Hematopoietic multipotent progenitor cell treated with erythropoietin and hydrocortisone succinate and interleukin-3 and kit ligand, for 17 days (in vitro differentiated cells): ENCODE data around the gene ZBTB7C.
"Not testable (repeated sequence)": the region's sequence is repeated elsewhere in the genome, so short reads cannot be mapped to it uniquely, and the experiment has no call there.

Source experiments
- DNase-seq: peaks from one replicate; pipeline ENCODE4 v3.0.0-alpha.2; 2015; ENCODE audit warnings: low spot score

The ZBTB7C gene

GRCh38 chr18:48296581-48296980 lies 112.6 kb downstream of the ZBTB7C start:
- no peak for DNase-seq

GRCh38 chr18:48295586-48296311 lies 113.4 kb downstream of the ZBTB7C start:
- no peak for DNase-seq

- DNase-seq, result no peak
Measured at GRCh38 chr18:48294899-48295585, 114.1 kb downstream of the ZBTB7C start.

GRCh38 chr18:48293954-48294898 lies 115.0 kb downstream of the ZBTB7C start:
- no peak for DNase-seq

GRCh38 chr18:48292782-48293424 lies 116.3 kb downstream of the ZBTB7C start:
- no peak for DNase-seq

GRCh38 chr18:48292229-48292628 lies 117.0 kb downstream of the ZBTB7C start:
- DNase-seq, result no peak

GRCh38 chr18:48290162-48290926 lies 118.8 kb downstream of the ZBTB7C start:
- DNase-seq, result no peak

- DNase-seq, result no peak
Measured at GRCh38 chr18:48284743-48285142, 124.4 kb downstream of the ZBTB7C start.

GRCh38 chr18:48284011-48284410 lies 125.2 kb downstream of the ZBTB7C start:
- not testable (repeated sequence) for DNase-seq

GRCh38 chr18:48281460-48281859 lies 127.7 kb downstream of the ZBTB7C start:
- not testable (repeated sequence) for DNase-seq

- no peak for DNase-seq
Measured at GRCh38 chr18:48279312-48279711, 129.9 kb downstream of the ZBTB7C start.

GRCh38 chr18:48278081-48278480 lies 131.1 kb downstream of the ZBTB7C start:
- no peak for DNase-seq

GRCh38 chr18:48274301-48274700 lies 134.9 kb downstream of the ZBTB7C start:
- DNase-seq, result no peak

GRCh38 chr18:48270929-48271328 lies 138.3 kb downstream of the ZBTB7C start:
- DNase-seq, result no peak

GRCh38 chr18:48265328-48265727 lies 143.9 kb downstream of the ZBTB7C start:
- no peak for DNase-seq

- DNase-seq, result no peak
Measured at GRCh38 chr18:48263914-48264902, 145.0 kb downstream of the ZBTB7C start.

- DNase-seq, result no peak
Measured at GRCh38 chr18:48263192-48263853, 145.9 kb downstream of the ZBTB7C start.

GRCh38 chr18:48260237-48260636 lies 148.9 kb downstream of the ZBTB7C start:
- no peak for DNase-seq

- DNase-seq, result no peak
Measured at GRCh38 chr18:48256848-48257247, 152.3 kb downstream of the ZBTB7C start.
